HG03354 (cell line): Measurements from ENCODE around the gene PCNX2.

Source experiments
- ATAC-seq: cut with Tn5 transposase; IDR thresholded peaks from one replicate; pipeline ENCODE4 v1.9.1; 2021; ENCODE audit warnings: mild to moderate bottlenecking; ENCODE audit not compliant: unreplicated experiment, poor library complexity, severe bottlenecking

The PCNX2 gene, protein sequence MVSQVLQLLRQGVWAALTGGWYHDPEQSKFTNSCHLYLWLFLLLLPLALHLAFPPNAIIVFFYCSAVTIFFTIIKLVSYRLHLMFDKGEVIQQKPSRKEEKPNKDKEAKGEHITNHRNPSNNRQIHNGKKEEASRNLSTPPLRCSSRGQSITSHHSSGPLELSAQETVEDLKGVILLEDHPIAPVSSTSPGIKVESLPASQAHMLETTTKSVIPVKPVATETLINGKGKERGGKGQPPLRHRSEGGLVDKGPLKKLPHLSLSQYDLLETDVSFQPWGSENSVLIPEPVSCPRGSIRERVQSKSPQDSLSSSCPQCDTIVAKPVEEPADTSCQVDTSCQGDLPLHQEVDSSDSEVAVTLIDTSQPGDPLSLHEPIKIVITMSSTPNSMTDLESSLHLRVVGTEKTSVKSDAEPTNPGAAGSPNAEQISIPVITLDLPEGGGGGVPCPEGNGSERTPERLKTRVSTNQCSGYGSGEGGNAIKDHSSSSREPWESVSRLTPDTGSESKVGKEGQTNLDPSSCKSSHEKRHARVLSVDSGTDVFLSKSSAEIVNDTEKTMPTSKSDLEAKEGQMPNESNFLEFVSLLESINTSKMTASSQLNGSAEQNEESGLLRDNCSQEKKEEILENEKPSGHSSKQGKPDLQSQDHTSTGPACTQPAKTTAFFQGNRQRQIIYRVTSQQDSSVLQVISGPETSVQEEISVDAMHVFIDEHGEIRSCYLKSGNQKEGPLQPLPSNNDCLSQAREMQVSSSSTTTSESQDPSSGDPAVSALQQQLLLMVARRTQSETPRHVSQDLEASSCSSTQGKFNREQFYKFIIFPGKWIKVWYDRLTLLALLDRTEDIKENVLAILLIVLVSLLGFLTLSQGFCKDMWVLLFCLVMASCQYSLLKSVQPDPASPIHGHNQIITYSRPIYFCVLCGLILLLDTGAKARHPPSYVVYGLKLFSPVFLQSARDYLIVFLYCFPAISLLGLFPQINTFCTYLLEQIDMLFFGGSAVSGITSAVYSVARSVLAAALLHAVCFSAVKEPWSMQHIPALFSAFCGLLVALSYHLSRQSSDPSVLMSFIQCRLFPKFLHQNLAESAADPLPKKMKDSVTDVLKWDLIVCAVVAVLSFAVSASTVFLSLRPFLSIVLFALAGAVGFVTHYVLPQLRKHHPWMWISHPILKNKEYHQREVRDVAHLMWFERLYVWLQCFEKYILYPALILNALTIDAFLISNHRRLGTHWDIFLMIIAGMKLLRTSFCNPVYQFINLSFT (N-terminal part only)

GRCh38 chr1:233295237-233295974 lies at the start of gene PCNX2:
Gene PCNX2 (minus strand): TSS chr1:233295725. CDS start chr1:233295478, 247 bp downstream.
- ATAC-seq, result peak; percentile 92

DNA sequence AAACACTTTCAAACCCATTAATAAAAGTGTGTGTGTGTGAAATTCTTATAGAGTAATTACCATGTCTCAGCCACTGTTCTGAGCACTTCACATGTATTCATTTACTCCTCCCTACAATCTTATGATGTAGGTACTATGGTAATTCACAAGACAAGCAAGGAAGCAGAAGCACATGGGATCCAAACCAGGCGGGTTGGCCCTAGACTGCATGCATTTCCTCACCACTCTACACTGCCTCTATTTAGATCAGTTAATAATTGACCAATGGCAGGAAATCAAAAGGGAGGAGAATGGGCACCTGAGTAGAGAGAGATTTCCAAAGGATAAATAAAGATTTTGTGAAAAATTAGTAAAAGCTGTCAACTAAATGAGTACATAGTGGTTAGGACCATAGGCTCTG lies 47.7 kb upstream of the PCNX2 start:
- no peak for ATAC-seq

- no peak for ATAC-seq
Measured at GRCh38 chr1:233342086-233342485, 46.6 kb upstream of the PCNX2 start.

DNA sequence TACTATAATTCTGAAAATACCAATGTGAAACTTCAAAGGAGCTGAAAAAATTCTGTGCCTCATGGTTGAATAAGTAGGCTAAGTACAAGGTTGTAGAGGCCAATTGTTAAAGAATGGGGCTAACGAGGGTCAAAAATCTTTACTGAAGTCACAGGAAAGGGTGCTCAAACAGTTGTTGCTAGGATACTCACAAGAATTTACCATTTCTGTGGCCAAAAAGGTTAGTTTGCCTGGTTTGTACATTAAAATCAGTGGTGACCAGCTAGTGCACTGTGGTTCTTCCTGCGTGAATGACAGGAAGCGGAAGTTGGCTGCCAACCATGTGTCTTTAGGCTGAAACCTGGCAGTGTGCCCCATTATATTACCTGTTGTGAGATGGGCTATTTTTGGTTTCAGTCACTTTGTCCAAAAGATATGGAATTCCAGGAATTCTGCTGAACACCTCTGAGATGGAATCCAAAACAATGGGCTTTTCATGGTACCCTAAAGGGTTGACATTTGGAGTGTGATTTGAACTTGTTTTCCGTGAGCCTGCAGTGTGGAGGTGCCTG lies 45.5 kb upstream of the PCNX2 start:
- ATAC-seq, result no peak

GRCh38 chr1:233340031-233340555 lies 44.6 kb upstream of the PCNX2 start:
- ATAC-seq, result no peak

GRCh38 chr1:233338102-233338501 lies 42.6 kb upstream of the PCNX2 start:
- ATAC-seq, result no peak

- no peak for ATAC-seq
Measured at GRCh38 chr1:233337505-233337904, 42.0 kb upstream of the PCNX2 start.

GRCh38 chr1:233336554-233337456 lies 41.3 kb upstream of the PCNX2 start:
- ATAC-seq, result no peak

DNA sequence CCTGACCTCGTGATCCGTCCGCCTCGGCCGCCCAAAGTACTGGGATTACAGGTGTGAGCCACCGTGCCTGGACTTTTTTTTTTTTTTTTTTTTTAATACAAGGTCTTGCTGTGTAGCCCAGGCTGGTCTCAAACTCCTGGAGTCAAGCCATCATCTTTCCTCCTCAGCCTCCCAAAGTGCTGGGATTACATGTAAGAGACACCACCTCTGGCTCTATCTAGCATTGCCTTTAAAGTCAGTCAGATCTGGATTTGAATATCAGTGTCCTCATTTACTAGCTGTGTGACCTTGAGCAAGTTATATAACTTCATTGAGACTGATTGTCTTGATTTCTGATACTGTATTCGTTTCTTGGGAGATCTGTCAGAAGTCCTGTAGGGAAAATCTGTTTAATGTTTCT lies 38.6 kb upstream of the PCNX2 start:
- no peak for ATAC-seq

GRCh38 chr1:233333086-233333485 lies 37.6 kb upstream of the PCNX2 start:
- ATAC-seq, result no peak

DNA sequence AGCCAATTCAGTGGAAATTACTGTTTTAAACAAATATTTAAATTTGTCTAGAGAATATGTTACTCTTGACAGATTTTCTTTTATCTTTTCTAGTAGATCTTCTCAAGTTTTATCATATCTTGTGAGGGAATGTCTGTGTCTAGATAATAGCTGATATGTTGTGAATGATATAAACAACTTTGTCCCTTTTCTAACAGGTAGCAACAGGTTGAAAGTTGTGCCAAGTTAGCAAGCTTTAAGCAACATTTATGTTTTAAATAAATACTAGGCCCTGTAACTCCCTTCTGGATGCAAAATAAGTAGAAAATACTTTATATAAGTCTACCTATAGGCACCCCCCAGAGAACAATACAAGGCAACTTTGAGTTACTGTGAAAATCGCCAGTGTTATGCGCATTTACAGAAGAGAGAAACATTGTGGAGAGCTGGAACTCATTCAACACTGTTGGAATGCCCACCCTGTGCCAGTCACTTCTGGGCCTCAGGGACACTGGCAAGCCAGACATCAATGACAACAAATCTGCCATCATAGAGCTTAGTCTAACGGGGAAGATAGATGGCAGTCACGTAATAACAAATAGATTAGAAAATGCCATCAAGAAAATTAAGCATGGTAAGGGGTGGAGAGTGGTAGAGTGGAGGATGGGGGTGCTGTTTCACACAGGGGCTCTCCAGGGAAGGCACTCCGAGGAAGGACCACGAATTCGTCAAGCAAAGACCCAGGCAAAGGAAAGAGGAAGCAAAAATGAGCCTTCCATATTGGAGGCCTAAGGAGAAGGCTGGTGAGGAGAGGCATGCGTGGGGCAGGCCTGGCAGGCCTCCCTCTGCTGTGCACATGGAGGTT lies 36.4 kb upstream of the PCNX2 start:
- no peak for ATAC-seq

DNA sequence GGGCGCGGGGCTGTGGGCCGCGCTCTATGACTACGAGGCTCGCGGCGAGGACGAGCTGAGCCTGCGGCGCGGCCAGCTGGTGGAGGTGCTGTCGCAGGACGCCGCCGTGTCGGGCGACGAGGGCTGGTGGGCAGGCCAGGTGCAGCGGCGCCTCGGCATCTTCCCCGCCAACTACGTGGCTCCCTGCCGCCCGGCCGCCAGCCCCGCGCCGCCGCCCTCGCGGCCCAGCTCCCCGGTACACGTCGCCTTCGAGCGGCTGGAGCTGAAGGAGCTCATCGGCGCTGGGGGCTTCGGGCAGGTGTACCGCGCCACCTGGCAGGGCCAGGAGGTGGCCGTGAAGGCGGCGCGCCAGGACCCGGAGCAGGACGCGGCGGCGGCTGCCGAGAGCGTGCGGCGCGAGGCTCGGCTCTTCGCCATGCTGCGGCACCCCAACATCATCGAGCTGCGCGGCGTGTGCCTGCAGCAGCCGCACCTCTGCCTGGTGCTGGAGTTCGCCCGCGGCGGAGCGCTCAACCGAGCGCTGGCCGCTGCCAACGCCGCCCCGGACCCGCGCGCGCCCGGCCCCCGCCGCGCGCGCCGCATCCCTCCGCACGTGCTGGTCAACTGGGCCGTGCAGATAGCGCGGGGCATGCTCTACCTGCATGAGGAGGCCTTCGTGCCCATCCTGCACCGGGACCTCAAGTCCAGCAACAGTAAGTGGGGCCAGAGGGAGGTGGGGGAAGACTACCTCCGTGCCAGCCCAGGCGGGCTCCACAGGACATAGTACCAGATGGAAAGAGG lies 32.8 kb upstream of the PCNX2 start:
- ATAC-seq, result peak; percentile 33

GRCh38 chr1:233327651-233328141 lies 32.2 kb upstream of the PCNX2 start, which contains the start of gene MAP3K21:
Gene MAP3K21 (plus strand): TSS chr1:233327724. CDS start chr1:233328029, 305 bp downstream.
- ATAC-seq, result peak; percentile 52

- ATAC-seq, result peak; percentile 88
Measured at GRCh38 chr1:233326811-233327650, 31.5 kb upstream of the PCNX2 start.

GRCh38 chr1:233326319-233326718 lies 30.8 kb upstream of the PCNX2 start:
- no peak for ATAC-seq
